ENCODE measurements around the gene ARHGAP44. TPM values are rescaled to one million over a fixed set of nuclear protein-coding genes. Genes with fewer than 3 reads are reported as not detected.

The ARHGAP44 gene
- total and polyA plus RNA-seq, 2 experiments from 2014 or later = 5.8 to 16.4 TPM

DNA sequence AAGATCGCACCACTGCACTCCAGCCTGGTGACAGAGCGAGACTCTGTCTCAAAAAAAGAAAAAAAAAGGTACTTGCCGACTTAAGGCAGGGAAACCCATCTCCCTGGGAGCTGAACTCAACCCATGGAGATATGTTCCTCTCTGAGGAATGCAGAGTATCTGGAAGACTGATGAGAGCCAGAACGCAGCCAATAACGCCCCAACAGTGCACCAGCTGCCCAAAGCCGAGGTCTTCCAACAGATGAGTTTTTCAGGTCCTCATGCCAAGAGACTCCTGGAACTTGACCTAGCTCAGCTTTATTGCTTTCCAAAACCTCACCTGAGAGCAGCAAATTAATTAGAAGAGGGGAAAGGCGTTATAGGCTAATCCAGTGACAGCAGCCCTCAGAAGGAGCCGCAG, 219.2 kb downstream of the ARHGAP44 start:
- Histone ChIP-seq H3K4me1 (ENCODE audit: insufficient read depth) (no peaks in the 10 kb centered on the region), H2AFZ (no peak overlapping the region), H3K36me3 (ENCODE audit: insufficient read depth) (peaks cover 76% of the 10 kb centered on the region)

More for the DNA sequence above, 219.2 kb downstream of the ARHGAP44 start:
- ATAC-seq (no peak), DNase-seq (ENCODE audit: low spot score) (no peak)
- no peak overlapping the region for H3K27ac ChIP-seq (ENCODE audit: low read depth)
- H3K27me3 Mint-ChIP-seq (ENCODE audit: insufficient read depth, low read depth, poor library complexity) = no peaks in the 10 kb centered on the region
- H3K9me3 Mint-ChIP-seq = no peaks in the 10 kb centered on the region
- H4K20me1 ChIP-seq (replicated peaks; ENCODE audit: insufficient read depth) = peaks cover 30% of the 10 kb centered on the region
- H3K36me3 Mint-ChIP-seq (ENCODE audit: low read depth) = peaks cover 85% of the 10 kb centered on the region
- H3K79me2 ChIP-seq (replicated peaks; ENCODE audit: insufficient read depth) = no peaks in the 10 kb centered on the region; the same call in 1 of the 2 replicates
- H3K9me2 ChIP-seq (ENCODE audit: insufficient read depth) = no peaks in the 10 kb centered on the region
- TF ChIP-seq EZH2 (IDR thresholded peaks at IDR 0.05; ENCODE audit: low read depth, unreplicated experiment) (no peak), NANOG (IDR thresholded peaks at IDR 0.05; ENCODE audit: borderline replicate concordance) (no peak), POLR2AphosphoS5 (IDR thresholded peaks at IDR 0.05; ENCODE audit: low read depth) (no peak), STAT1 (IDR thresholded peaks at IDR 0.05; ENCODE audit: unreplicated experiment) (no peak), JUNB (IDR thresholded peaks at IDR 0.05; ENCODE audit: unreplicated experiment) (no peak), ZNF331 (CRISPR knock-in tag; IDR thresholded peaks at IDR 0.05; ENCODE audit: low read depth) (no peak)
- TF ChIP-seq, protein P1, sequence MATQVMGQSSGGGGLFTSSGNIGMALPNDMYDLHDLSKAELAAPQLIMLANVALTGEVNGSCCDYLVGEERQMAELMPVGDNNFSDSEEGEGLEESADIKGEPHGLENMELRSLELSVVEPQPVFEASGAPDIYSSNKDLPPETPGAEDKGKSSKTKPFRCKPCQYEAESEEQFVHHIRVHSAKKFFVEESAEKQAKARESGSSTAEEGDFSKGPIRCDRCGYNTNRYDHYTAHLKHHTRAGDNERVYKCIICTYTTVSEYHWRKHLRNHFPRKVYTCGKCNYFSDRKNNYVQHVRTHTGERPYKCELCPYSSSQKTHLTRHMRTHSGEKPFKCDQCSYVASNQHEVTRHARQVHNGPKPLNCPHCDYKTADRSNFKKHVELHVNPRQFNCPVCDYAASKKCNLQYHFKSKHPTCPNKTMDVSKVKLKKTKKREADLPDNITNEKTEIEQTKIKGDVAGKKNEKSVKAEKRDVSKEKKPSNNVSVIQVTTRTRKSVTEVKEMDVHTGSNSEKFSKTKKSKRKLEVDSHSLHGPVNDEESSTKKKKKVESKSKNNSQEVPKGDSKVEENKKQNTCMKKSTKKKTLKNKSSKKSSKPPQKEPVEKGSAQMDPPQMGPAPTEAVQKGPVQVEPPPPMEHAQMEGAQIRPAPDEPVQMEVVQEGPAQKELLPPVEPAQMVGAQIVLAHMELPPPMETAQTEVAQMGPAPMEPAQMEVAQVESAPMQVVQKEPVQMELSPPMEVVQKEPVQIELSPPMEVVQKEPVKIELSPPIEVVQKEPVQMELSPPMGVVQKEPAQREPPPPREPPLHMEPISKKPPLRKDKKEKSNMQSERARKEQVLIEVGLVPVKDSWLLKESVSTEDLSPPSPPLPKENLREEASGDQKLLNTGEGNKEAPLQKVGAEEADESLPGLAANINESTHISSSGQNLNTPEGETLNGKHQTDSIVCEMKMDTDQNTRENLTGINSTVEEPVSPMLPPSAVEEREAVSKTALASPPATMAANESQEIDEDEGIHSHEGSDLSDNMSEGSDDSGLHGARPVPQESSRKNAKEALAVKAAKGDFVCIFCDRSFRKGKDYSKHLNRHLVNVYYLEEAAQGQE (IDR thresholded peaks at IDR 0.05; ENCODE audit: unreplicated experiment) = no peak
- TF ChIP-seq, protein P2, sequence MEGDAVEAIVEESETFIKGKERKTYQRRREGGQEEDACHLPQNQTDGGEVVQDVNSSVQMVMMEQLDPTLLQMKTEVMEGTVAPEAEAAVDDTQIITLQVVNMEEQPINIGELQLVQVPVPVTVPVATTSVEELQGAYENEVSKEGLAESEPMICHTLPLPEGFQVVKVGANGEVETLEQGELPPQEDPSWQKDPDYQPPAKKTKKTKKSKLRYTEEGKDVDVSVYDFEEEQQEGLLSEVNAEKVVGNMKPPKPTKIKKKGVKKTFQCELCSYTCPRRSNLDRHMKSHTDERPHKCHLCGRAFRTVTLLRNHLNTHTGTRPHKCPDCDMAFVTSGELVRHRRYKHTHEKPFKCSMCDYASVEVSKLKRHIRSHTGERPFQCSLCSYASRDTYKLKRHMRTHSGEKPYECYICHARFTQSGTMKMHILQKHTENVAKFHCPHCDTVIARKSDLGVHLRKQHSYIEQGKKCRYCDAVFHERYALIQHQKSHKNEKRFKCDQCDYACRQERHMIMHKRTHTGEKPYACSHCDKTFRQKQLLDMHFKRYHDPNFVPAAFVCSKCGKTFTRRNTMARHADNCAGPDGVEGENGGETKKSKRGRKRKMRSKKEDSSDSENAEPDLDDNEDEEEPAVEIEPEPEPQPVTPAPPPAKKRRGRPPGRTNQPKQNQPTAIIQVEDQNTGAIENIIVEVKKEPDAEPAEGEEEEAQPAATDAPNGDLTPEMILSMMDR (conservative IDR thresholded peaks at IDR 0.05; ENCODE audit: low read depth in 2 of 2) = no peak
- TF ChIP-seq, protein P3, sequence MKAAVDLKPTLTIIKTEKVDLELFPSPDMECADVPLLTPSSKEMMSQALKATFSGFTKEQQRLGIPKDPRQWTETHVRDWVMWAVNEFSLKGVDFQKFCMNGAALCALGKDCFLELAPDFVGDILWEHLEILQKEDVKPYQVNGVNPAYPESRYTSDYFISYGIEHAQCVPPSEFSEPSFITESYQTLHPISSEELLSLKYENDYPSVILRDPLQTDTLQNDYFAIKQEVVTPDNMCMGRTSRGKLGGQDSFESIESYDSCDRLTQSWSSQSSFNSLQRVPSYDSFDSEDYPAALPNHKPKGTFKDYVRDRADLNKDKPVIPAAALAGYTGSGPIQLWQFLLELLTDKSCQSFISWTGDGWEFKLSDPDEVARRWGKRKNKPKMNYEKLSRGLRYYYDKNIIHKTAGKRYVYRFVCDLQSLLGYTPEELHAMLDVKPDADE (IDR thresholded peaks at IDR 0.05) = no peak
- H3K4me3 ChIP-seq = no peak overlapping the region
- no peaks in the 10 kb centered on the region for H3F3A ChIP-seq (replicated peaks; ENCODE audit: low read depth)
- no peak overlapping the region for H3K4me3 Mint-ChIP-seq
- no peaks in the 10 kb centered on the region for H3K27me3 ChIP-seq (ENCODE audit: insufficient read depth)
- no peak overlapping the region for H3K4me2 ChIP-seq
- no peak overlapping the region for H3K27ac Mint-ChIP-seq
- no peaks in the 10 kb centered on the region for H3K4me1 Mint-ChIP-seq

Measured in GM23338 (cell line).